Activated T-helper 1 cell treated with anti-CD3 and anti-CD28 coated beads, Interleukin-2, amount 50 U/mL, for 16 hours (primary cell): Measurements from ENCODE around the gene PUM1.
"Not testable (repeated sequence)": the region's sequence is repeated elsewhere in the genome, so short reads cannot be mapped to it uniquely, and the experiment has no call there.

Experiments
- DNase-seq, 2 donors: peaks; one replicate each; pipeline ENCODE4 v3.0.0-alpha.2; 2020; ENCODE audit warnings: low read depth in 1 of 2, low spot score in 1 of 2

The PUM1 gene

GRCh38 chr1:31063631-31064030 is 1.9 kb downstream of the PUM1 start:
- DNase-seq = no peak

GRCh38 chr1:31062867-31063380 is 2.6 kb downstream of the PUM1 start:
- DNase-seq = no peak

- not testable (repeated sequence) for DNase-seq
These were observed 3.2 kb downstream of the PUM1 start for GRCh38 chr1:31062162-31062866.

GRCh38 chr1:31058012-31058411 is 7.5 kb downstream of the PUM1 start:
- no peak for DNase-seq

- DNase-seq = no peak
These were observed 9.6 kb downstream of the PUM1 start for GRCh38 chr1:31055953-31056352.

GRCh38 chr1:31055501-31055900 is 10.0 kb downstream of the PUM1 start:
- DNase-seq = no peak

GRCh38 chr1:31054958-31055481 is 10.5 kb downstream of the PUM1 start:
- DNase-seq = no peak

- no peak for DNase-seq
These were observed 11.2 kb downstream of the PUM1 start for GRCh38 chr1:31054349-31054748.

- not testable (repeated sequence) for DNase-seq
These were observed 12.9 kb downstream of the PUM1 start for GRCh38 chr1:31052613-31053012.

GRCh38 chr1:31051611-31052010 is 13.9 kb downstream of the PUM1 start:
- no peak for DNase-seq

- DNase-seq = not testable (repeated sequence)
These were observed 18.0 kb downstream of the PUM1 start for GRCh38 chr1:31047507-31047906.

- DNase-seq = no peak
These were observed 21.9 kb downstream of the PUM1 start for GRCh38 chr1:31043631-31044030.

GRCh38 chr1:31042656-31043055 is 22.9 kb downstream of the PUM1 start:
- no peak for DNase-seq

- no peak for DNase-seq
These were observed 24.0 kb downstream of the PUM1 start for GRCh38 chr1:31041529-31041928.

GRCh38 chr1:31040038-31040437 is 25.5 kb downstream of the PUM1 start:
- DNase-seq = no peak

GRCh38 chr1:31038935-31039334 is 26.6 kb downstream of the PUM1 start:
- DNase-seq = not testable (repeated sequence)

- no peak for DNase-seq
These were observed 27.2 kb downstream of the PUM1 start for GRCh38 chr1:31038360-31038759.

GRCh38 chr1:31036749-31037500 is 28.6 kb downstream of the PUM1 start:
- DNase-seq = no peak

GRCh38 chr1:31033598-31033997 is 31.9 kb downstream of the PUM1 start:
- no peak for DNase-seq

- no peak for DNase-seq
These were observed 33.3 kb downstream of the PUM1 start for GRCh38 chr1:31032266-31032665.

- DNase-seq = no peak
These were observed 34.0 kb downstream of the PUM1 start for GRCh38 chr1:31031330-31032143.
